Transverse colon (tissue), 4 donors: ENCODE results near the gene ESYT1.

ENCODE experiments used
- EP300 ChIP-seq: sonication (generic); formaldehyde crosslinking; IDR thresholded peaks from one replicate; pipeline ENCODE4 v1.6.1; 2017; ENCODE audit warnings: antibody characterized with exemption, low read depth
- POLR2A ChIP-seq: fragments of 450-650 bp; IDR thresholded peaks from one replicate; pipeline ENCODE4 v1.6.1; 2016; ENCODE audit warnings: antibody characterized with exemption, mild to moderate bottlenecking, moderate library complexity
- POLR2AphosphoS5 ChIP-seq, 3 donors: sonication (generic); formaldehyde crosslinking; IDR thresholded peaks; one replicate each; pipeline ENCODE4 v1.6.1; 2016; ENCODE audit warnings: antibody characterized with exemption in 3 of 3
- TF ChIP-seq, protein P1 (sequence below), 5 experiments: fragments of 200-600 bp in 3 of 5; fragments of 450-650 bp in 2 of 5; sonication (generic) in 3 of 5; IDR thresholded peaks; 1 replicate in 2 of 5; 2 replicates in 3 of 5; pipeline ENCODE4 v1.5.1; 2016 to 2017; ENCODE audit warnings: antibody characterized with exemption in 5 of 5, inconsistent platforms in 3 of 5, mild to moderate bottlenecking in 2 of 5, moderate library complexity in 1 of 5

GRCh38 chr12:56160193-56160763 lies 32.2 kb downstream of the ESYT1 start:
- TF ChIP-seq, protein P1, sequence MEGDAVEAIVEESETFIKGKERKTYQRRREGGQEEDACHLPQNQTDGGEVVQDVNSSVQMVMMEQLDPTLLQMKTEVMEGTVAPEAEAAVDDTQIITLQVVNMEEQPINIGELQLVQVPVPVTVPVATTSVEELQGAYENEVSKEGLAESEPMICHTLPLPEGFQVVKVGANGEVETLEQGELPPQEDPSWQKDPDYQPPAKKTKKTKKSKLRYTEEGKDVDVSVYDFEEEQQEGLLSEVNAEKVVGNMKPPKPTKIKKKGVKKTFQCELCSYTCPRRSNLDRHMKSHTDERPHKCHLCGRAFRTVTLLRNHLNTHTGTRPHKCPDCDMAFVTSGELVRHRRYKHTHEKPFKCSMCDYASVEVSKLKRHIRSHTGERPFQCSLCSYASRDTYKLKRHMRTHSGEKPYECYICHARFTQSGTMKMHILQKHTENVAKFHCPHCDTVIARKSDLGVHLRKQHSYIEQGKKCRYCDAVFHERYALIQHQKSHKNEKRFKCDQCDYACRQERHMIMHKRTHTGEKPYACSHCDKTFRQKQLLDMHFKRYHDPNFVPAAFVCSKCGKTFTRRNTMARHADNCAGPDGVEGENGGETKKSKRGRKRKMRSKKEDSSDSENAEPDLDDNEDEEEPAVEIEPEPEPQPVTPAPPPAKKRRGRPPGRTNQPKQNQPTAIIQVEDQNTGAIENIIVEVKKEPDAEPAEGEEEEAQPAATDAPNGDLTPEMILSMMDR (IDR thresholded peaks at IDR 0.05) = no peak
- TF ChIP-seq EP300 (no peak), POLR2A (peak; percentile 34), POLR2AphosphoS5 (IDR thresholded peaks at IDR 0.05) (peak; percentile 29 to 58 (median 56))
